GM12878 (cell line): ENCODE data around the gene EHF. TPM values are rescaled to one million over a fixed set of nuclear protein-coding genes. Genes with fewer than 3 reads are reported as not detected.

Experiments used
- ATAC-seq: fragments of 200-7000 bp; cut with Tn5 transposase; 3 replicates; pipeline ENCODE4 v1.9.1; 2020; ENCODE audit warnings: mild to moderate bottlenecking, moderate library complexity
- BruUV-seq: library from RNA; stranded (reverse); fragments of 400-500 nt; replicated peaks from 2 replicates; lab custom pipeline; 2021; lab: Mats Ljungman, UMichigan
- CTCF ChIA-PET: fragments of 300-600 bp; sonication (Branson Sonifier 250); formaldehyde crosslinking; extraction: SDS; loops from one replicate; lab custom pipeline; 2021; ENCODE audit warnings: inconsistent platforms; lab: Yijun Ruan, JAX
- POLR2A ChIA-PET: fragments of 350-600 bp; formaldehyde crosslinking; extraction: SDS; loops from one replicate; lab custom pipeline; 2021; ENCODE audit warnings: inconsistent platforms; lab: Charles Lee
- RAD21 ChIA-PET: fragments of 300-600 bp; sonication (Branson Sonifier 250); formaldehyde crosslinking; loops from one replicate; lab custom pipeline; 2023; ENCODE audit warnings: antibody characterized with exemption; ENCODE audit not compliant: unreplicated experiment; lab: Charles Lee
- SMC1A ChIA-PET: fragments of 300-600 bp; sonication (Branson Sonifier 250); formaldehyde crosslinking; loops from one replicate; lab custom pipeline; 2023; ENCODE audit not compliant: unreplicated experiment, uncharacterized antibody; lab: Charles Lee
- DNase-seq: peaks from one replicate; pipeline ENCODE4 v3.0.0-alpha.2; 2011; ENCODE audit warnings: low read depth, low spot score
- FAIRE-seq: peaks from 3 replicates; lab custom pipeline; 2011; peaks lifted over from hg19 to GRCh38; lab: Jason Lieb, UNC
- H2AFZ ChIP-seq: 2 replicates; pipeline ENCODE4 v1.6.0; 2011; ENCODE audit warnings: low read depth, low read length, control low read depth; ENCODE audit not compliant: control insufficient read depth
- H3K27ac ChIP-seq: 2 replicates; pipeline ENCODE4 v1.5.1; 2011; ENCODE audit warnings: control low read depth; ENCODE audit not compliant: control insufficient read depth, insufficient read depth
- H3K27me3 ChIP-seq, 2 experiments: replicated peaks in 1 of 2; 2 replicates each; pipeline versions ENCODE4 v1.6.0 to v1.6.1; 2011; ENCODE audit warnings: low read length in 1 of 2; ENCODE audit not compliant: control insufficient read depth in 2 of 2, insufficient read depth in 2 of 2
- H3K36me3 ChIP-seq, 2 experiments: 2 replicates each; pipeline ENCODE4 v1.5.1; 2011; ENCODE audit warnings: low read length in 1 of 2; ENCODE audit not compliant: control insufficient read depth in 2 of 2, insufficient read depth in 2 of 2
- H3K4me1 ChIP-seq: 2 replicates; pipeline ENCODE4 v1.6.1; 2011; ENCODE audit warnings: mild to moderate bottlenecking, low read length, moderate library complexity, mixed read lengths; ENCODE audit not compliant: control insufficient read depth, insufficient read depth
- H3K4me2 ChIP-seq: 2 replicates; pipeline ENCODE4 v1.6.0; 2011; ENCODE audit warnings: control low read depth; ENCODE audit not compliant: control insufficient read depth, insufficient read depth
- H3K4me3 ChIP-seq: fragments of 200-600 bp; sonication (generic); 2 replicates; pipeline ENCODE4 v1.5.1; 2016
- H3K79me2 ChIP-seq: 2 replicates; pipeline ENCODE4 v1.6.0; 2011; ENCODE audit warnings: low read length; ENCODE audit not compliant: control insufficient read depth, insufficient read depth
- H3K9ac ChIP-seq: 2 replicates; pipeline ENCODE4 v1.8.0; 2011; ENCODE audit warnings: low read length, control low read depth, mixed read lengths; ENCODE audit not compliant: control insufficient read depth, insufficient read depth
- H3K9me3 ChIP-seq: replicated peaks from 3 replicates; pipeline ENCODE4 v1.5.1; 2011; ENCODE audit warnings: mild to moderate bottlenecking, low read length; ENCODE audit not compliant: control insufficient read depth, insufficient read depth
- H4K20me1 ChIP-seq: 2 replicates; pipeline ENCODE4 v1.6.0; 2011; ENCODE audit not compliant: control insufficient read depth, insufficient read depth
- ASH2L ChIP-seq: fragments of 300-600, 200-600 bp; sonication (generic); IDR thresholded peaks from 2 replicates; pipeline ENCODE4 v1.6.1; 2017; ENCODE audit warnings: low read depth, mild to moderate bottlenecking, borderline replicate concordance
- CHD2 ChIP-seq: IDR thresholded peaks from 2 replicates; pipeline ENCODE4 v1.6.1; 2011; ENCODE audit warnings: low read depth, low read length, improper control_type of control experiment, borderline replicate concordance
- CHD4 ChIP-seq: fragments of 200-600 bp; sonication (generic); IDR thresholded peaks from 2 replicates; pipeline ENCODE4 v1.6.1; 2016; ENCODE audit warnings: mild to moderate bottlenecking
- EZH2 ChIP-seq: IDR thresholded peaks from 2 replicates; pipeline ENCODE4 v1.6.1; 2012; ENCODE audit warnings: low read depth, mild to moderate bottlenecking, control low read depth, inconsistent platforms, low read length, borderline replicate concordance; ENCODE audit not compliant: control insufficient read depth
- KDM1A ChIP-seq: fragments of 200-600 bp; sonication (generic); IDR thresholded peaks from 2 replicates; pipeline ENCODE4 v1.6.1; 2016; ENCODE audit warnings: borderline replicate concordance
- MYB ChIP-seq: fragments of 150-350 bp; IDR thresholded peaks from 2 replicates; pipeline ENCODE4 v1.6.1; 2014; ENCODE audit warnings: mild to moderate bottlenecking, low read depth, low read length, borderline replicate concordance
- RB1 ChIP-seq: fragments of 450-650 bp; formaldehyde crosslinking; IDR thresholded peaks from 2 replicates; pipeline ENCODE4 v1.6.1; 2017; ENCODE audit warnings: mild to moderate bottlenecking, borderline replicate concordance
- RBBP5 ChIP-seq: fragments of 200-600 bp; sonication (generic); conservative IDR thresholded peaks from 2 replicates; pipeline ENCODE4 v1.6.1; 2016
- SMAD5 ChIP-seq: IDR thresholded peaks from 2 replicates; pipeline ENCODE4 v1.6.1; 2016; ENCODE audit warnings: antibody characterized with exemption, low read depth
- WGBS: methylation state at CpG from one replicate; pipeline ENCODE4 v1.1.6; 2016; ENCODE audit warnings: low lambda C conversion rate; ENCODE audit not compliant: insufficient replicate concordance, insufficient coverage; ENCODE audit errors: missing lambda C conversion rate; 5-methylcytosine and 5-hydroxymethylcytosine counted together
- in situ Hi-C: fragments of 300-500 bp; cut with MboI; formaldehyde crosslinking; loops from 9 replicates; pipeline ENCODE4 v1.14.3; 2018; ENCODE audit warnings: mixed read lengths
- intact Hi-C: fragments of 100-400 bp; cut with micrococcal nuclease; formaldehyde crosslinking; loops from one replicate; pipeline ENCODE4 v1.14.2; 2022; ENCODE audit not compliant: unreplicated experiment
- polyA plus RNA-seq, 11 experiments: library from polyadenylated mRNA; depleted of rRNA in 4 of 11; unstranded in 6 of 11; stranded (reverse) in 5 of 11; fragments of >200 nt; fragmentation: Nextera tagmentation in 4 of 11; fragmentation: Illumina TruSeq in 1 of 11; extraction: Ambion mirVana in 4 of 11; extraction: Trizol in 1 of 11; gene quantifications; 1 replicate in 1 of 11; 2 replicates in 10 of 11; pipeline versions ENCODE4 v1.2.1 to v1.2.3, GENCODE V29; 2011 to 2016; ENCODE audit warnings: inconsistent platforms in 2 of 11, missing spikeins in 2 of 11, low read depth in 1 of 11
- total RNA-seq, 4 experiments: library from RNA; depleted of rRNA in 3 of 4; stranded (reverse); fragments of >200 nt in 3 of 4; fragmentation: Illumina TruSeq in 1 of 4; extraction: Trizol in 1 of 4; gene quantifications; 2 replicates each; pipeline versions ENCODE4 v1.2.1 to v1.2.3, GENCODE V29; 2013 to 2021
- TF ChIP-seq, protein P1 (sequence below): fragments of 450-650 bp; IDR thresholded peaks from 2 replicates; pipeline ENCODE4 v1.6.1; 2017; ENCODE audit warnings: mild to moderate bottlenecking, moderate library complexity
- TF ChIP-seq, protein P2 (sequence below): fragments of 450-650 bp; IDR thresholded peaks from 2 replicates; pipeline ENCODE4 v1.6.1; 2016; ENCODE audit warnings: mild to moderate bottlenecking, moderate library complexity, borderline replicate concordance
- TF ChIP-seq, protein P3 (sequence below): IDR thresholded peaks from 2 replicates; pipeline ENCODE4 v1.6.1; 2012; ENCODE audit warnings: low read depth, low read length, improper control_type of control experiment

The EHF gene
- total and polyA plus RNA-seq, 10 of the 15 experiments (the other 5 are each of a cell fraction or from before 2014, with no cell fraction given) = 0.04 to 0.33 (median 0.06) TPM; not detected in 6

DNA sequence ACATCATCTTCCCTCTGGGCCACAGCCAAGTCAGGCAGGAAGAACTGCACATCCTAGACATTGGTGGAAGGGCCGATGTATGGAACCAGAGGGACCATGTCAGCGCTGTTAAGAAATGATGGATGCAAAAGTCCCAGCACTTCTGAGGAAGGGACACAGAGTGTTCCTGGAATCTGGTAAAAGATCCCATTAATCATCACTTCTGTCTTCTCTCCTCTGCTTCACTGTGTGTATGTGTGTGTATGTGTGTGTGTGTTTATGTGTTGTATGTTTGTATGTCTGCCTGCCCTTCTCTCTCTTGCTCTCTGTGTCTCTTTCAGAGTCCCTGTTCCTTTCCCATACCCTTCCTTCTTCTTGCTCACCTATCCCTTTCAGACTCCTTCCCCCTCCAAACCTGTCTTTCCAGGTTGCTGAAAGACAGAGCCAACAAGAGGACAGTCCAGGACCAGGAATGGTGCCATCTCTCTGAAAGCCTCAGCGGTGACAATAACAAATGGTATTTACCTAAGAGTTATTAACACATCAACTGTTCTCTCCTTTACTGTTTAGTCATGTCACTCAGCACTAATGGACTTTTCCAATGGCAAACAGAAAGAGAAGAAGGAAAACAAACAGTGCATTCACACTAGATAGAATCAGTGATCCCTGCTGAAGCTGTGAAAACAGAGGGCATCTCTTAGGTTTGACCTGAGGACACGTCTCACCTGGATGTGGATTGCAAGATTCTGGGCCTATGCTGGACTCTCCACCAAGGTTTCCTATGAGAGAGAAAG, 47.1 kb downstream of the EHF start:
- Histone ChIP-seq H4K20me1 (no peaks in the 10 kb centered on the region), H3K9me3 (no peaks in the 10 kb centered on the region), H3K4me1 (no peaks in the 10 kb centered on the region), H3K9ac (no peak overlapping the region), H3K79me2 (no peaks in the 10 kb centered on the region), H3K4me3 (no peak overlapping the region), H3K27me3 (peaks cover 0 to 3% of the 10 kb centered on the region in 2 experiments; a peak in 1 of 4 replicates), H3K36me3 (no peaks in the 10 kb centered on the region), H3K4me2 (no peak overlapping the region), H2AFZ (no peak overlapping the region), H3K27ac (no peak overlapping the region)
- DNase-seq (no peak), ATAC-seq (no peak), FAIRE-seq (no peak)
- WGBS = 57% methylated on average over 4 of the region's 4 CpGs
- intact Hi-C loops = no loop called here
- ChIA-PET POLR2A (no interaction called here), RAD21 (no interaction called here), CTCF (no interaction called here), SMC1A (no interaction called here)
- in situ Hi-C loops = no loop called here
- no TSS peak for BruUV-seq
- TF ChIP-seq RB1 (no peak), SMAD5 (no peak), RBBP5 (no peak), CHD2 (no peak), KDM1A (no peak), ASH2L (no peak), MYB (no peak), EZH2 (no peak), CHD4 (no peak)
- TF ChIP-seq, protein P1, sequence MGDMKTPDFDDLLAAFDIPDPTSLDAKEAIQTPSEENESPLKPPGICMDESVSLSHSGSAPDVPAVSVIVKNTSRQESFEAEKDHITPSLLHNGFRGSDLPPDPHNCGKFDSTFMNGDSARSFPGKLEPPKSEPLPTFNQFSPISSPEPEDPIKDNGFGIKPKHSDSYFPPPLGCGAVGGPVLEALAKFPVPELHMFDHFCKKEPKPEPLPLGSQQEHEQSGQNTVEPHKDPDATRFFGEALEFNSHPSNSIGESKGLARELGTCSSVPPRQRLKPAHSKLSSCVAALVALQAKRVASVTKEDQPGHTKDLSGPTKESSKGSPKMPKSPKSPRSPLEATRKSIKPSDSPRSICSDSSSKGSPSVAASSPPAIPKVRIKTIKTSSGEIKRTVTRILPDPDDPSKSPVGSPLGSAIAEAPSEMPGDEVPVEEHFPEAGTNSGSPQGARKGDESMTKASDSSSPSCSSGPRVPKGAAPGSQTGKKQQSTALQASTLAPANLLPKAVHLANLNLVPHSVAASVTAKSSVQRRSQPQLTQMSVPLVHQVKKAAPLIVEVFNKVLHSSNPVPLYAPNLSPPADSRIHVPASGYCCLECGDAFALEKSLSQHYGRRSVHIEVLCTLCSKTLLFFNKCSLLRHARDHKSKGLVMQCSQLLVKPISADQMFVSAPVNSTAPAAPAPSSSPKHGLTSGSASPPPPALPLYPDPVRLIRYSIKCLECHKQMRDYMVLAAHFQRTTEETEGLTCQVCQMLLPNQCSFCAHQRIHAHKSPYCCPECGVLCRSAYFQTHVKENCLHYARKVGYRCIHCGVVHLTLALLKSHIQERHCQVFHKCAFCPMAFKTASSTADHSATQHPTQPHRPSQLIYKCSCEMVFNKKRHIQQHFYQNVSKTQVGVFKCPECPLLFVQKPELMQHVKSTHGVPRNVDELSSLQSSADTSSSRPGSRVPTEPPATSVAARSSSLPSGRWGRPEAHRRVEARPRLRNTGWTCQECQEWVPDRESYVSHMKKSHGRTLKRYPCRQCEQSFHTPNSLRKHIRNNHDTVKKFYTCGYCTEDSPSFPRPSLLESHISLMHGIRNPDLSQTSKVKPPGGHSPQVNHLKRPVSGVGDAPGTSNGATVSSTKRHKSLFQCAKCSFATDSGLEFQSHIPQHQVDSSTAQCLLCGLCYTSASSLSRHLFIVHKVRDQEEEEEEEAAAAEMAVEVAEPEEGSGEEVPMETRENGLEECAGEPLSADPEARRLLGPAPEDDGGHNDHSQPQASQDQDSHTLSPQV = no peak
- TF ChIP-seq, protein P2, sequence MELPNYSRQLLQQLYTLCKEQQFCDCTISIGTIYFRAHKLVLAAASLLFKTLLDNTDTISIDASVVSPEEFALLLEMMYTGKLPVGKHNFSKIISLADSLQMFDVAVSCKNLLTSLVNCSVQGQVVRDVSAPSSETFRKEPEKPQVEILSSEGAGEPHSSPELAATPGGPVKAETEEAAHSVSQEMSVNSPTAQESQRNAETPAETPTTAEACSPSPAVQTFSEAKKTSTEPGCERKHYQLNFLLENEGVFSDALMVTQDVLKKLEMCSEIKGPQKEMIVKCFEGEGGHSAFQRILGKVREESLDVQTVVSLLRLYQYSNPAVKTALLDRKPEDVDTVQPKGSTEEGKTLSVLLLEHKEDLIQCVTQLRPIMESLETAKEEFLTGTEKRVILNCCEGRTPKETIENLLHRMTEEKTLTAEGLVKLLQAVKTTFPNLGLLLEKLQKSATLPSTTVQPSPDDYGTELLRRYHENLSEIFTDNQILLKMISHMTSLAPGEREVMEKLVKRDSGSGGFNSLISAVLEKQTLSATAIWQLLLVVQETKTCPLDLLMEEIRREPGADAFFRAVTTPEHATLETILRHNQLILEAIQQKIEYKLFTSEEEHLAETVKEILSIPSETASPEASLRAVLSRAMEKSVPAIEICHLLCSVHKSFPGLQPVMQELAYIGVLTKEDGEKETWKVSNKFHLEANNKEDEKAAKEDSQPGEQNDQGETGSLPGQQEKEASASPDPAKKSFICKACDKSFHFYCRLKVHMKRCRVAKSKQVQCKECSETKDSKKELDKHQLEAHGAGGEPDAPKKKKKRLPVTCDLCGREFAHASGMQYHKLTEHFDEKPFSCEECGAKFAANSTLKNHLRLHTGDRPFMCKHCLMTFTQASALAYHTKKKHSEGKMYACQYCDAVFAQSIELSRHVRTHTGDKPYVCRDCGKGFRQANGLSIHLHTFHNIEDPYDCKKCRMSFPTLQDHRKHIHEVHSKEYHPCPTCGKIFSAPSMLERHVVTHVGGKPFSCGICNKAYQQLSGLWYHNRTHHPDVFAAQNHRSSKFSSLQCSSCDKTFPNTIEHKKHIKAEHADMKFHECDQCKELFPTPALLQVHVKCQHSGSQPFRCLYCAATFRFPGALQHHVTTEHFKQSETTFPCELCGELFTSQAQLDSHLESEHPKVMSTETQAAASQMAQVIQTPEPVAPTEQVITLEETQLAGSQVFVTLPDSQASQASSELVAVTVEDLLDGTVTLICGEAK = no peak
- TF ChIP-seq, protein P3, sequence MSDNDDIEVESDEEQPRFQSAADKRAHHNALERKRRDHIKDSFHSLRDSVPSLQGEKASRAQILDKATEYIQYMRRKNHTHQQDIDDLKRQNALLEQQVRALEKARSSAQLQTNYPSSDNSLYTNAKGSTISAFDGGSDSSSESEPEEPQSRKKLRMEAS = no peak
